Choroid plexus epithelial cell (primary cell): ENCODE results near the gene EEF2K.

Experiments
- DNase-seq: peaks from one replicate; pipeline ENCODE4 v3.0.0-alpha.2; 2010; ENCODE audit warnings: low read depth
- H3K4me3 ChIP-seq: 2 replicates; pipeline ENCODE4 v1.5.1; 2011; ENCODE audit warnings: low read depth, mild to moderate bottlenecking, control low read depth, low read length, moderate library complexity
- CTCF ChIP-seq: conservative IDR thresholded peaks from 2 replicates; pipeline ENCODE4 v1.5.1; 2011; ENCODE audit warnings: low read depth, mild to moderate bottlenecking, control low read depth, inconsistent platforms, low read length, moderate library complexity

The EEF2K gene

GRCh38 chr16:22282254-22282892 is 76.3 kb downstream of the EEF2K start:
- no peak for TF ChIP-seq CTCF
- H3K4me3 ChIP-seq: no peak overlapping the region
- DNase-seq: no peak

- DNase-seq: peak; percentile 74
- no peak for TF ChIP-seq CTCF
- no peak overlapping the region for H3K4me3 ChIP-seq
Observed at GRCh38 chr16:22284637-22285036, 78.6 kb downstream of the EEF2K start.

GRCh38 chr16:22285080-22285479 is 79.0 kb downstream of the EEF2K start:
- no peak overlapping the region for H3K4me3 ChIP-seq
- no peak for TF ChIP-seq CTCF
- DNase-seq: no peak

- TF ChIP-seq CTCF: no peak
- H3K4me3 ChIP-seq: no peak overlapping the region
- no peak for DNase-seq
Observed at GRCh38 chr16:22291020-22291419, 84.9 kb downstream of the EEF2K start.

- peak; percentile 70 for DNase-seq
- TF ChIP-seq CTCF: no peak
- no peak overlapping the region for H3K4me3 ChIP-seq
Observed at GRCh38 chr16:22291860-22292318, 85.8 kb downstream of the EEF2K start.

- no peak overlapping the region for H3K4me3 ChIP-seq
- TF ChIP-seq CTCF: no peak
- no peak for DNase-seq
Observed at GRCh38 chr16:22292320-22292719, 86.2 kb downstream of the EEF2K start.
